ENCODE measurements around the gene VSTM4.

Gene VSTM4

GRCh38 chr10:49090189-49090575 is 25.1 kb downstream of the VSTM4 start:
- no peak for DNase-seq

DNA sequence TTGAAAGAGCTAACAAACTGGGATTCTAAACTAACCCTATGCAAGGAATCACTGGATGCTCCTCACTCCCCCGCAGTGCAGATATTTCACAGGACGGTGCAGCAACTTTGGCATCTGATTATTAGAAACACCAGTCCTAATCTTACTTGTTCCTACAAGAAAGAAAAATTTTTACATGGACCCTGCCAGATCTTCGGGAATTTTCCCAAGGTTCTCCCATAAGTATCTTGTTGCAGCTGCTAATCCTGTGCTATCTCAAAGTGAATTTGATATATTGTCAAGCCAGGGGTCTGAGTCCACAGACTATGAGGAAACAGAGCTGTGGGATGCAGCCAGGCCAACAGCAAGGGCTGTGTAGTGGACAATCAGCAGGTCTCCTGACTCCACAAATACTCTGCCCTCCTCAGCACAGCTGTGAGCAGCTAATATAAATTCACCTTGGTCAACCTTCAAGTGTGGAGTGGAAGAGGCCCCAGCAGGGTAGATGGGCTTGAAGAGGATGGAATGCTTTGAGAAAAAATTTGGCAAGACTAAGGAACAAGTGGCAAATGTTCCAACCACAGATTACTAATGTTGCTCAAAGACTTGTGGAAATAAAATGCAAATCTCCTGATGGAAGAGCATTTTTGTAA is 25.6 kb downstream of the VSTM4 start:
- no peak for DNase-seq

- no peak for DNase-seq
Measured at GRCh38 chr10:49089152-49089551, 26.2 kb downstream of the VSTM4 start.

GRCh38 chr10:49086889-49087288 is 28.4 kb downstream of the VSTM4 start:
- no peak for DNase-seq

GRCh38 chr10:49083261-49083660 is 32.1 kb downstream of the VSTM4 start:
- no peak for DNase-seq

DNA sequence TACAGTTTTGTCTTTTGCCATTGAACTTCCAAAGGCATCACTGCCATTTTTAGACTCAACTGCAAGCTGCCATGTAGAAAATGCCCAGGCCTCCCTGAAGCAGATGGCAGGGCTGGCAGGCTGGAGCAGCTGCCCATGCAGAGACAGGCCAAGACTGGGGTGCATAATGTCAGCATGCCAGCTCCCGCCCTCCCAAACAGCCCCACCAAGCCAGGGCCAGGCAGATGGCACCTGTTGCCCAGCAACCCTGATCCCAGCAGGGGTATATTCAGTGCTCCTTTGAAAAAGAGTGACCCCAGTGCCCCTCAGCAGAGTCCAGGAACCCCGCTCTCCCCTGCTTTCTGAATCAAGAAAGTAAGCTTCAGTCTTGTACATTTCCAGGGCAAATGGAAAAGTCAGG is 32.6 kb downstream of the VSTM4 start:
- DNase-seq: no peak

GRCh38 chr10:49081547-49082275 is 33.6 kb downstream of the VSTM4 start:
- DNase-seq: no peak

GRCh38 chr10:49080965-49081364 is 34.4 kb downstream of the VSTM4 start:
- no peak for DNase-seq

GRCh38 chr10:49080071-49080470 is 35.3 kb downstream of the VSTM4 start:
- DNase-seq: no peak

- DNase-seq: no peak
Measured at GRCh38 chr10:49079499-49079898, 35.8 kb downstream of the VSTM4 start.

DNA sequence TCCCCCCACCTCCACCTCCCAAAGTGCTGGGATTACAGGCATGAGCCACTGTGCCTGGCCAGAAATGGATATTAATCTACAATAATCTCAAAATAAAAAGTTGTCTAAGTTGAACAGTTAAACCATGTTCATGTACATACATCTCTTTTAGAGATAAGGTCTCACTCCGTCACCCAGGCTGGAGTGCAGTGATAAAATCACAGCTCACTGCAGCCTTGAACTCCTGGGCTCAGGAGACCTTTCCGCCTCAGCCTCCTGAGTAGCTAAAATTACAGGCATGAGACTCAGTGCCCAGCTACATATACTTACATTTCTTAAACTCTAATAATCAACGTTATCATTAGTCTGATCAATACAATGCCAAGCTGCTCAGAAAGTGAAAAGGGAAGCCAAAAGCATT is 36.2 kb downstream of the VSTM4 start:
- no peak for DNase-seq

GRCh38 chr10:49078433-49078832 is 36.9 kb downstream of the VSTM4 start:
- no peak for DNase-seq

GRCh38 chr10:49076741-49077521 is 38.4 kb downstream of the VSTM4 start:
- no peak for DNase-seq

GRCh38 chr10:49076319-49076718 is 39.0 kb downstream of the VSTM4 start:
- no peak for DNase-seq

GRCh38 chr10:49075743-49076142 is 39.6 kb downstream of the VSTM4 start:
- no peak for DNase-seq

- DNase-seq: no peak
Measured at GRCh38 chr10:49074836-49075682, 40.3 kb downstream of the VSTM4 start.

DNA sequence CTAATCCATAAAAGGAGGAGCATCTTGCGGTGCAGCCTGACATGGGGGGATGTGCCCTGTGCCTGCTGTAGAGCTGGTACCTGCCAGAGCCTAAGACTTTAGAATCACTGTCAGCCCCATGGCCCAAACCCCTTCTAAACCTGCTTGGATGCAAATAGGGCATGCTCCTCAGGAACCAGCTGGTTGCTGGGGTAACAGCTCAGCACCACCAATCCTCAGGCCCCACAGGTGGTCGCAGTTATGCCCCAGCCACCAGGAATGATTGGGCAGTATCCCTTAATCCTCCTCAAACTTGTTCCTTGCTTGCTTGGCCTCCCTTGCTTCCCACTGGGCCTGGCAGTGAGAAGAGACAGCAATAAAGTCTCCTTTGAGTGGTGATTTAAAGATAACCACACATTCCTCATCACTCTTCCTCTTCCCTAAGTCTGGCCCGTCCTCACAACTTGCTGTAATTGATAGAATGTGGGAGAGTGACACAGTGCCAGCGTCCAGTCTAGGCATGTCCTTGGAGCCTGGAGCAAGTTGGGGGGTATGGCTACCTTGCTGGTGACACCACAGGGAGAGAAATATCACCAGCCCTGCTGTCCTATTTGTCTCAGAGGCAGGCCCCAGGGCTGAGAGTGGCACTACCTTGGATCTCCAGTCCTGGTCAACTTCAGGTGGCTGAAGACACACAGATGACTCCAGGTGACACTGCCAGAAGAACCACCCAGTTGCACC is 43.0 kb downstream of the VSTM4 start:
- no peak for DNase-seq

- DNase-seq: no peak
Measured at GRCh38 chr10:49071160-49071761, 44.1 kb downstream of the VSTM4 start.

DNA sequence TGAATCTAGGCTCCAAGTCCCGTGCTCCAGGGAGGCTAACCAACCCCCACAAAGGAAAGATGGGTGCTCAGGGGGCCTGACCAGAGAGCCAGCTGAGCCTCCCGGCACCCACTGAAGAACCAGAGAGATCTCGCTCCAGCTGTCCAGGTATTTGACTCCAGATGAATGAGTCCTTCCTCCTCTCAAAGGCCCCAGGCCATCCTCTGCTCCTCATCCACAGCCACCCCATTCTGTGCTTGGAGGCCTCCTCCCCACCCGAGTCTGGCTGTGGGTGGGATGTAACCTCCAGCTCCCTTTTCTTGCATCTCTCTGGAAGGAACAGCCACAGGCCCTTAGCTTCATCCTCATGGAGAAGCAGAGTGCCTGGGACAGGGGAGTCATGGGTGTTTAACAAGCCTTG is 44.6 kb downstream of the VSTM4 start:
- no peak for DNase-seq

- no peak for DNase-seq
Measured at GRCh38 chr10:49068672-49069217, 46.6 kb downstream of the VSTM4 start.

GRCh38 chr10:49068209-49068608 is 47.1 kb downstream of the VSTM4 start:
- no peak for DNase-seq
